G401.6 (cell line): ENCODE results near the gene ATRN.
"Not testable (repeated sequence)": the region's sequence is repeated elsewhere in the genome, so short reads cannot be mapped to it uniquely, and the experiment has no call there.

ENCODE experiments used
- FAIRE-seq: peaks from 2 replicates; lab custom pipeline; 2012; peaks lifted over from hg19 to GRCh38; lab: Jason Lieb, UNC

The ATRN gene

DNA sequence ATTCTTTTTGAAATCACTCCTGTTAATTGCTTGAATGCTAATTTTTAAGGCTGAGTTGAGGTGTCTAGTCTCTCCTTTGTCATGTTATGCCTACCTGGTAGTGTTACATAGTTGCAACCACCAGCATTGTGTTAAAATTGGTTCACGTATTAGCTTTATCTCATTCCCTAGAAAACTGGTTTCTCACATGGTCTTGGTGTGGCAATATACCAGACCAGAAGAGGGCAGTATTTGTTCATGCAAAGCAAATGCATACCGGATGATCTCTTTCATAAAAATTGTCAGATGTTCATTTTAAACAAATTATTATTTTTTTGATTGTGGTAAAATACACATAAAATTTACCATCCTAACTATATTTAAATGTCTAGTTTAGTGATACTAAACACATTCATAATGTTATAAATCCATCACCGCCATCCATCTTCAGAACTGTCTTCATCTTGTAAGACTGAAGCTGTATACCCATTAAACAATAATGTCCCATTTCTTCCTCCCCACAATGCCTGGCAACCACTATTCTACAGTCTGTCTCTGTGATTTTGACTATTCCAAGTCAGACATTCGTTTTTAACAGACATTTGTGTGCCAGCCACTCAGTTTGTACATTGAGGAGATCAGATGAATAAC lies 92.8 kb downstream of the ATRN start:
- FAIRE-seq: peak; percentile 93

DNA sequence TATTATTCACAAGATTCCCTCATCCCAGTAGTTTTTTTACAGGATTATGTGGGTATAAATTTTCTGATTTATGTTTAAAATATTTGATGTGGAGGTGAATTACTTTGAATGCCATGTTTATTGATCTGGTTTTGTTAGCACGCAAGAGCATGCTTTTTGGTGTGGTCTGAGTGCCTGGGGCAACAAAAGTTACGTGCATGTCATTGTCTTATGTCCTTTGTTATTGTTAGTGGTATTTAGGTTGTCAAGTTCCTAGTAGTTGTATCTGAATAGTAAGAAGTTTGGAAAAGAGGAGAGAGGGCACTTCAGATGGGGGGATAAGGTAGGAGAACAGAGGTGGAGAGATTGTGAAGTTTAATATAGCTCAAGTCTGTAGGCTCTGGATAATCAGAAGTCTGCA lies 95.0 kb downstream of the ATRN start:
- FAIRE-seq: no peak

GRCh38 chr20:3572151-3572550 lies 101.3 kb downstream of the ATRN start:
- no peak for FAIRE-seq

- no peak for FAIRE-seq
Measured at GRCh38 chr20:3576363-3576762, 105.5 kb downstream of the ATRN start.

DNA sequence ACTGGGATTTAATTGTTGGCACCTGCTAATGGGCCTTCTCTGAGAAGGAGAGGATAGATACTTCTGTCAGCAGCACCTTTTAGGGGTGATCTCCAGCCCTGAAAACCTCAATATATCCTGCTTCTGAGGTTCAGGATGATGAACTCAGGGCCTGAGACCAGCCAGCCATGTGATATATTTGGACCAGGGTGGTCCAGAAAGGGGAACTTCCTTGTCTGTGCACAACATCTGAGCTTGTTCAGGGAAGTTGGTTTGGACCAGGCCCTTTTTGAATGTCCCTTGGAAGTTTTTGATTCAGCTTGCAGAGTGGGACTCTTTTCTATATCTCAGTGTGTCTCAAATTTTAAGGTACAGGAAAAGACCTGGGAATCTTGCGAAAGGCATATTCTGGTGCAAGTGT lies 106.5 kb downstream of the ATRN start:
- FAIRE-seq: no peak

DNA sequence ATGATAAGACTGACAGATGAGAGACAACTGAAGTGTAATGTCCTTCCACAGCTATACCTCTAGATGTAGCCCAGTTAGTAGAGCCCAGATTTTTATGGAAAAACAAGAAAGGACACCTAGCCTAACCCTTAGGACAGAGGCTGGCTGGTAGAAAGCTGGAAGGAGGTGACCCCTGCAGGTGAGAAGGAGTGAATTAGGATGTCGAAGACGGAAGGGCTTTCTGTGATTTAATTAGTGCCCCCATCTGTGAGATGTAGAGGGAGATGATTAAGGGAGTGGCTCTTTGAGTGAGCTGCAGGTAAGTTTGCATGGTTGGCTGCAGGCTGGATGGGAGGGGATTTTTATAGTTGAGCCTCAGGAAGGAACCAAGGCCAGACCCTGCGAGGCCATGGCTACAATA lies 109.6 kb downstream of the ATRN start:
- FAIRE-seq: no peak

DNA sequence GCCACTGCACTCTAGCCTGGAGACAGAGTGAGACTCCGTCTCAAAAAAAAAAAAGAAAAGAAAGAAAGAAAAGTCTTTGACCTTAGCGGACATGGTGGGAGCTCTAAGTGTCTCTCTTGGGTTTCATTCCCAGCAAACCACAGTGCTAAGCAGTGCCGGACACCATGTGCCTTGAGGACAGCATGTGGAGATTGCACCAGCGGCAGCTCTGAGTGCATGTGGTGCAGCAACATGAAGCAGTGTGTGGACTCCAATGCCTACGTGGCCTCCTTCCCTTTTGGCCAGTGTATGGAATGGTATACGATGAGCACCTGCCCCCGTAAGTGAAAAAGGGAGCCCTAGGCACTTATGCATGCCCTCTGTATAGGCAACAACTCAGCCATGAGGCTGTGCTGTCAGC lies 112.9 kb downstream of the ATRN start:
- FAIRE-seq: no peak

GRCh38 chr20:3586093-3586492 lies 115.3 kb downstream of the ATRN start:
- no peak for FAIRE-seq

- FAIRE-seq: no peak
Measured at GRCh38 chr20:3590164-3590563, 119.3 kb downstream of the ATRN start.

GRCh38 chr20:3592931-3593330 lies 122.1 kb downstream of the ATRN start:
- FAIRE-seq: no peak

- FAIRE-seq: no peak
Measured at GRCh38 chr20:3595541-3595940, 124.7 kb downstream of the ATRN start.

- no peak for FAIRE-seq
Measured at GRCh38 chr20:3603108-3603507, 132.3 kb downstream of the ATRN start.

DNA sequence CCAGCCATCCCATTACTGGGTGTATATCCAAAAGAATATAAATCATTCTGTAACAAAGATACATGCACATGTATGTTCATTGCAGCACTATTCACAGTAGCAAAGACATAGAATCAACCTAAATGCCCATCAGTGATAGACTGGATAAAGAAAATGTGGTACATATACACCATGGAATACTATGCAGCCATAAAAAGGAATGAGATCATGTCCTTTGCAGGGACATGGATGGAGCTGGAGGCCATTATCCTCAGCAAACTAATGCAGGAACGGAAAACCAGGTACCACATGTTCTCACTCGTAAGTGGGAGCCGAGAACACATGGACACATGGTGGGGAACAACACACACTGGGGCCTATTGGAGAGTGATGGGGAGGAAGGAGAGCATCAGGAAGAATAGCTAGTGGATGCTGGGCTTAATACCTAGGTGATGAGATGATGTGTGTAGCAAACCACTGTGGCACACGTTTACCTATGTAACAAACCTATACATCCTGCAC lies 134.6 kb downstream of the ATRN start:
- FAIRE-seq: not testable (repeated sequence)

DNA sequence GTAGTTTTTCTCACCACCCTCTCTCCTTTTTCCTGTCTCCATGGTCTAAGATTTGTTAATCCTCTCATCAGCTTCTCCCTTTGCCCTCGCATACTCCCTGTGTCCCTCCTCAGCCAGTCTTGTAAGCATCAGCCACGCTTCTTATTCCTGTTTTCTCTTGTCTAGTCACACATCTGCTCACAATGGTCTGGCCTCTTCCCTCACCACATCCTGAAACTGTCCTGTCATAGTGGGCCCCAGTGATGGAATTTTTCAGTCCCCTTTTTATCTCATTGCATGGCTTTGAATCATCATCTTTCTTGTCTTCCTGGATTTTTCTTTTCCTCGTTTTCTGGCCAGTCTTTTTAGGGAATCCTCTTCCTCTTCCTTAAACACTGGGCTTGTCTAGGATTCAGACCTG lies 135.2 kb downstream of the ATRN start:
- no peak for FAIRE-seq

GRCh38 chr20:3611901-3612300 lies 141.1 kb downstream of the ATRN start:
- FAIRE-seq: no peak

DNA sequence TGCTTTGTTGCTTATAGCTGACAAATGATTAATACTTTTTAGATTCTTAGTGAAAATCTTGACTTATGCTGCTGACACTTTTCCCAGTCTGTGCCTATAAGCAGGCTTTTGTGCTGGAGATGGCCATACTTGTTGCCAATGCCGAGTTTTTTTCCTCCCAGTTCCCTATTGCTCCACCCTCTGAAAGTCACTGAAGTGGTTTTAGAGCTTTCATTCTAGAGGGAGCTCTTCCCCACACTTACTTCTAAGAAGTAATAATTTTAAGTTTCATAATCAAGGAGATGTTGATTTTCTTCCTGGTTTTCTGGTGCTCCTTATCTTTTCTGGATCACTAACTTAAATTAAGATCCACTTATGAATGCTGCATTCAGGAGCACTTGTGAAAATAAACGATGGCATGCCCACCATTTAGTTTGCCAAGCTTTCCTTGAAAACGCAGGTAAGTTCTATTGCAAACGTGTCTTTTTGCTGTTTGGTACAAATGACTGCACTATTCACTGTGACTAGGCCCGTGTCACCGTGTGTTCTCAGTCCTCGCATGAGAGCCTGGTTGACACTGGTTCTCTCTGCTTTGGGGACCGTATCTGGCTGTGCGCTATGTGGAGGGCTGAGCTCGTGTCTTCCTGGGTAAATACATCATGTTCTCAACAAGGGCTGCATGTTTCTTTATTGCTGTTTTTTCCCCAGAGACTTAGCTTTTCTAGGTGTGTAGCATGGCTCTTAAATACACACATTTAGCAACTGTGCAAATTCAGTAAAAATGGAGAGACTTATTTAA lies 142.2 kb downstream of the ATRN start:
- no peak for FAIRE-seq

- FAIRE-seq: no peak
Measured at GRCh38 chr20:3613821-3614440, 143.1 kb downstream of the ATRN start.

GRCh38 chr20:3614466-3614865 lies 143.6 kb downstream of the ATRN start:
- no peak for FAIRE-seq

DNA sequence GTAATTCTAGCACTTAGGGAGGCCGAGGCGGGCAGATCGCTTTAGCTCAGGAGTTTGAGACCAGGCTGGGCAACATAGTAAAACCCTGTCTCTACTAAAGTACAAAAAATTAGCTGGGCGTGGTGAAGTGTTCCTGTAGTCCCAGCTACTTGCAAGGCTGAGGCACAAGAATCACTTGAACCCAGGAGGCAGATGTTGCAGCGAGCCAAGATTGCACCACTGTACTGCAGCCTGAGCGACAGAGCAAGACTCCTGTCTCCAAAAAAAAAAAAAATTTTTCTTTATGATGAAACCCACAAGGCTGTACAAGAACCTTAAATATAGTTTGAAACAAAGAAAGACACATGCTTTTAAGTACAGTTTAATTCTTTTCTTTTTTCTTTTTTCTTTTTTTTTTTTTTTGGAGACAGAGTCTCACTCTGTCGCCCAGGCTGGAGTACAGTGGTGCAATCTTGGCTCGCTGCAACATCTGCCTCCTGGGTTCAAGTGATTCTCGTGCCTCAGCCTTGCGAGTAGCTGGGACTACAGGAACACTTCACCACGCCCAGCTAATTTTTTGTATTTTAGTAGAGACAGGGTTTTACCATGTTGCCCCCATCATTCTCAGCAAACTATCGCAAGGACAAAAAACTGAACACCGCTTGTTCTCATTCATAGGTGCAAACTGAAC lies 144.5 kb downstream of the ATRN start:
- not testable (repeated sequence) for FAIRE-seq

- no peak for FAIRE-seq
Measured at GRCh38 chr20:3616250-3616649, 145.4 kb downstream of the ATRN start.

- FAIRE-seq: no peak
Measured at GRCh38 chr20:3621111-3621510, 150.3 kb downstream of the ATRN start.

GRCh38 chr20:3622406-3622805 lies 151.6 kb downstream of the ATRN start:
- no peak for FAIRE-seq

GRCh38 chr20:3627476-3627875 lies 156.7 kb downstream of the ATRN start:
- FAIRE-seq: no peak
